ENCODE measurements around the gene MLH3.

The MLH3 gene

DNA sequence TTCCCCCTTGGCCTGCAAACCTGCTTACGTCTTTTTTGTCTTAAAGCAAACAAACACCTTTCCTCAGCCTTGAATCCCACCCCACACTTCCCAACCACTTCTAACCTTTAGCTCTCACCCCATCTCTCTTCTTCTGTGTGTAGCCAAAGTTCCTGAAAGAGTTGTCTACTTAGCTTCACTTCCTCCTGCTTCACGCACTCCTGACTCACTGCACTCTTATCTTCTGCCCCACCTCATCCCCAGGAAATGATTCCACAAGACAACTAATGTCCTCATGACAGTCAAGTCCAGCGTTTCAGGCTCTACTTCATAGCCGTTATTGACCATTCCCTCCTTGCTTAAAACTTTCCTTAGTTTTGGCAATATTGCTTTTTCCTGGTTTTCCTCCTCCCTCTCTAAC is 26.2 kb downstream of the MLH3 start:
- H3K36me3 ChIP-seq (replicated peaks) = peaks cover 2% of the 10 kb centered on the region

DNA sequence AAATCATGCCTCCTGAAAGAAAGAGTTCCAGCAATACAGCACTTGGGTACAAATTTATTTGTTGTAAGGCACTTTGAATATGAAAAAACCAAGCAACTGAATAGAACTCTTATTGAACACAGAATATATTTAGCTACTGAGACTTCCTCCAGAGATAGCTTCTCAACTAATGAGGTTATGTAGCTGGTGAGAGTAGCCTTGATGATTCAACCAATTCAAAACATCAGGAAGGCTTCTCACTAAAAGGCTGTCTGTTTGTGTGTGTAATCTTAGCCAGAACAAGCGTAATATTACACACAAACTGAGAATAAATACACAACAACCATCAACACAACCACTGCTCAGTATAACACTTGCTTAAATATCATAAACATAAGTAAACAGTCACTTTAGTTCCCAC is 28.2 kb downstream of the MLH3 start:
- in situ Hi-C loops (cut with HindIII; ENCODE audit: low pct_ligation_motif_present, low sequenced_read_pairs) = no loop called here
- H3K27me3 ChIP-seq (replicated peaks) = no peaks in the 10 kb centered on the region
- no peak overlapping the region for H3K27ac ChIP-seq
- H3K4me3 ChIP-seq (ENCODE audit: low read depth, low read length) = no peak overlapping the region
- TF ChIP-seq, protein P1, sequence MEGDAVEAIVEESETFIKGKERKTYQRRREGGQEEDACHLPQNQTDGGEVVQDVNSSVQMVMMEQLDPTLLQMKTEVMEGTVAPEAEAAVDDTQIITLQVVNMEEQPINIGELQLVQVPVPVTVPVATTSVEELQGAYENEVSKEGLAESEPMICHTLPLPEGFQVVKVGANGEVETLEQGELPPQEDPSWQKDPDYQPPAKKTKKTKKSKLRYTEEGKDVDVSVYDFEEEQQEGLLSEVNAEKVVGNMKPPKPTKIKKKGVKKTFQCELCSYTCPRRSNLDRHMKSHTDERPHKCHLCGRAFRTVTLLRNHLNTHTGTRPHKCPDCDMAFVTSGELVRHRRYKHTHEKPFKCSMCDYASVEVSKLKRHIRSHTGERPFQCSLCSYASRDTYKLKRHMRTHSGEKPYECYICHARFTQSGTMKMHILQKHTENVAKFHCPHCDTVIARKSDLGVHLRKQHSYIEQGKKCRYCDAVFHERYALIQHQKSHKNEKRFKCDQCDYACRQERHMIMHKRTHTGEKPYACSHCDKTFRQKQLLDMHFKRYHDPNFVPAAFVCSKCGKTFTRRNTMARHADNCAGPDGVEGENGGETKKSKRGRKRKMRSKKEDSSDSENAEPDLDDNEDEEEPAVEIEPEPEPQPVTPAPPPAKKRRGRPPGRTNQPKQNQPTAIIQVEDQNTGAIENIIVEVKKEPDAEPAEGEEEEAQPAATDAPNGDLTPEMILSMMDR (IDR thresholded peaks at IDR 0.05; ENCODE audit: low read depth, low read length, missing control alignments) = no peak
- DNase-seq = no peak
- peaks cover 6% of the 10 kb centered on the region for H3K36me3 ChIP-seq (replicated peaks)

More for the DNA sequence above, 26.2 kb downstream of the MLH3 start:
- H3K4me3 ChIP-seq (ENCODE audit: low read depth, low read length) = no peak overlapping the region
- in situ Hi-C loops (cut with HindIII; ENCODE audit: low pct_ligation_motif_present, low sequenced_read_pairs) = no loop called here
- DNase-seq = peak; percentile 65
- peak overlapping the region; percentile 12 for H3K27ac ChIP-seq
- no peaks in the 10 kb centered on the region for H3K27me3 ChIP-seq (replicated peaks)
- TF ChIP-seq, protein P1 (IDR thresholded peaks at IDR 0.05; ENCODE audit: low read depth, low read length, missing control alignments) = no peak

DNA sequence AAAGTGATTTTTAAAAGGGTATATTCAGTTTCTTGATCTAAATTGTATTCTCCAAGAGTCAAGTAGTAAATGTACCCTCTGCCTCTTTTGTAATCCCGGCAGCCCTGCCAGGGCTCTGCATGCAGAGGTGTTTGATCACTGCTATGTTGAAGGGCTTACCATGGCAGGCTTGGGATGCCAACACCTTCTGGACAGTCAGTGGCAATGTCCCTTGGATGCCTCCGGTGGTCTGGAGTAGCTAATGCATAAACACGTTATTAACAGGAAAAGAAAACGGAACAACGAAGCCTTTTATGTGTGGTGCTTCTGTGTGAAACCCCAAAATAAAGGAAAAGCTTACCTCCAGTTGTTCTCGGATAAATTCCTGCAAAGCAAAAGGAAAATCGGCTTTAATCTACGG is 28.6 kb downstream of the MLH3 start:
- Histone ChIP-seq H3K36me3 (replicated peaks) (peaks cover 8% of the 10 kb centered on the region), H3K27ac (no peak overlapping the region), H3K4me3 (ENCODE audit: low read depth, low read length) (no peak overlapping the region), H3K27me3 (replicated peaks) (no peaks in the 10 kb centered on the region)
- in situ Hi-C loops (cut with HindIII; ENCODE audit: low pct_ligation_motif_present, low sequenced_read_pairs) = no loop called here
- TF ChIP-seq, protein P1 (IDR thresholded peaks at IDR 0.05; ENCODE audit: low read depth, low read length, missing control alignments) = peak; percentile 70
- no peak for DNase-seq

DNA sequence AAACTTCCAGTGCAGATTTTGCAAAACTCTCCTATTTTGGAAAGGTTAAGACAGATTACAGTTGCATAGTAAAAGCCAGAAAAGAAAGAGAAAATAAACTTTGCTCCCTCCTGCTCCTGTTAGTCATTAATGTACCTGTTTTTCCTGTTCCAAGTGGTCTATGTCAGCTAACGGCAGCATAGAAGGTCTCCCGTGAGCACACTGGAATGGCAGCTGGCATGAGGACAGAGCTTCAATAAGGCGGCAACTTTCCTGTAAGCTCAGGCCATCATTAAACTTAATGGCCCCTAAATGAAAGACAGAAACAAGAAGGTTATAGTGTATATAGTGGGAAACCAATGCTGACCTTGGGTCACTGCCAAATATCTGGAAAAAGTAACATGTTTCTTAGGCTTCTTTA is 32.6 kb downstream of the MLH3 start:
- H3K4me3 ChIP-seq (ENCODE audit: low read depth, low read length) = no peak overlapping the region
- H3K27me3 ChIP-seq (replicated peaks) = no peaks in the 10 kb centered on the region
- DNase-seq = no peak
- H3K27ac ChIP-seq = no peak overlapping the region
- H3K36me3 ChIP-seq (replicated peaks) = peaks cover 18% of the 10 kb centered on the region
- TF ChIP-seq, protein P1 (IDR thresholded peaks at IDR 0.05; ENCODE audit: low read depth, low read length, missing control alignments) = no peak
- in situ Hi-C loops (cut with HindIII; ENCODE audit: low pct_ligation_motif_present, low sequenced_read_pairs) = no loop called here

DNA sequence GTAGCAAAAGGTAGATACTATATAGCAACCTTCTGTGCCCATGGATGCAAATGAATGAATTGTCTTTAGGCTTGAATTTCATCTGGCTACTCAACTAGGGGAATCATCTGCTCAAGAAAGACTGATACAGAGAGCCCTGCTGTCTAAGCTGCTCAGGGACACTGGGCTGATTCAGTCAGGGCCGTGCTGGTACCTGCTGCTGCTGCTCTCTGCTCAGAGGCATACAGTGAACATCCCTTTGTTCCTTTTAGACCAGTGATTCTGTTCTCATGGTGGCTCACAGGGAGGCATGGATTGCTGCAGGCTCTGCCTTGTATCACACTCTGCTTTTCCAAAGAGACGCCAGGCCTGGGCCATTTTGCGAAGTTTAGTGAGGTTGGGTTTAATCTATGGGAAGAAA is 34.5 kb downstream of the MLH3 start:
- Histone ChIP-seq H3K4me3 (ENCODE audit: low read depth, low read length) (no peak overlapping the region), H3K27ac (no peak overlapping the region), H3K27me3 (replicated peaks) (no peaks in the 10 kb centered on the region), H3K36me3 (replicated peaks) (peaks cover 15% of the 10 kb centered on the region)
- no peak for DNase-seq
- in situ Hi-C loops (cut with HindIII; ENCODE audit: low pct_ligation_motif_present, low sequenced_read_pairs) = no loop called here
- TF ChIP-seq, protein P1 (IDR thresholded peaks at IDR 0.05; ENCODE audit: low read depth, low read length, missing control alignments) = no peak

DNA sequence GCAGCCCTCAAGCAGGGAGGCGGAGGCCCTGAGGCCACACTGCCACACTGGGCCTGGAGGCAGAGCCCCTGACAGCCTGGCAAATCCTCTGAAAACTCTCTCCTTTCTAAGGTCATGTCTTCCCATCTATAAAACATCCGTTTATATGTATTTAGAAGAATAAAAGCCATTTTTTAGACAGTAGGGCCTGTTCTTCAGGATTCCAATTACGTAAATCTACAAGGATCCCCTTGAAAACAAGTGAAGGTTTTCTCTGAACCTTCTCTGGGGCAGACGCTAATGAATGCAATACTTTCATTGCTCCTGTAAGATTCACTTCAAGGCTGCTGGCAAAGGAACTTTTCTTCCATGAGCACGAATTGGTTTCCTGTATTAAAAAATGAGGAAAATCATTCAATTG is 35.8 kb downstream of the MLH3 start:
- H3K27ac ChIP-seq = no peak overlapping the region
- H3K27me3 ChIP-seq (replicated peaks) = no peaks in the 10 kb centered on the region
- in situ Hi-C loops (cut with HindIII; ENCODE audit: low pct_ligation_motif_present, low sequenced_read_pairs) = no loop called here
- no peak overlapping the region for H3K4me3 ChIP-seq (ENCODE audit: low read depth, low read length)
- DNase-seq = no peak
- H3K36me3 ChIP-seq (replicated peaks) = peaks cover 15% of the 10 kb centered on the region
- TF ChIP-seq, protein P1 (IDR thresholded peaks at IDR 0.05; ENCODE audit: low read depth, low read length, missing control alignments) = no peak

All from brain microvascular endothelial cell (primary cell).